HG02943 (cell line): ENCODE measurements around the gene CFAP54.

Experiments used
- ATAC-seq: cut with Tn5 transposase; IDR thresholded peaks from one replicate; pipeline ENCODE4 v1.9.1; 2021; ENCODE audit warnings: mild to moderate bottlenecking, low read depth, moderate library complexity; ENCODE audit not compliant: unreplicated experiment

The CFAP54 gene

GRCh38 chr12:96809522-96809921, 320.1 kb downstream of the CFAP54 start:
- ATAC-seq, result no peak

GRCh38 chr12:96810057-96810456, 320.7 kb downstream of the CFAP54 start:
- ATAC-seq, result no peak

GRCh38 chr12:96810477-96810876, 321.1 kb downstream of the CFAP54 start:
- ATAC-seq, result no peak

- ATAC-seq, result no peak
Measured at GRCh38 chr12:96811083-96811482, 321.7 kb downstream of the CFAP54 start.

GRCh38 chr12:96812153-96812552, 322.8 kb downstream of the CFAP54 start:
- no peak for ATAC-seq

GRCh38 chr12:96814200-96814599, 324.8 kb downstream of the CFAP54 start:
- no peak for ATAC-seq

- no peak for ATAC-seq
Measured at GRCh38 chr12:96821592-96821991, 332.2 kb downstream of the CFAP54 start.

GRCh38 chr12:96822641-96823040, 333.3 kb downstream of the CFAP54 start:
- no peak for ATAC-seq

GRCh38 chr12:96824074-96824837, 334.9 kb downstream of the CFAP54 start:
- no peak for ATAC-seq

- no peak for ATAC-seq
Measured at GRCh38 chr12:96824838-96825236, 335.5 kb downstream of the CFAP54 start.

- ATAC-seq, result no peak
Measured at GRCh38 chr12:96828169-96828789, 338.9 kb downstream of the CFAP54 start.

GRCh38 chr12:96829354-96829753, 340.0 kb downstream of the CFAP54 start:
- ATAC-seq, result no peak

- ATAC-seq, result no peak
Measured at GRCh38 chr12:96831346-96831745, 342.0 kb downstream of the CFAP54 start.

GRCh38 chr12:96846293-96846692, 356.9 kb downstream of the CFAP54 start:
- no peak for ATAC-seq

GRCh38 chr12:96850676-96851075, 361.3 kb downstream of the CFAP54 start:
- ATAC-seq, result no peak

- ATAC-seq, result no peak
Measured at GRCh38 chr12:96858162-96858561, 368.8 kb downstream of the CFAP54 start.

GRCh38 chr12:96861656-96862055, 372.3 kb downstream of the CFAP54 start:
- ATAC-seq, result no peak

- ATAC-seq, result no peak
Measured at GRCh38 chr12:96862326-96862725, 372.9 kb downstream of the CFAP54 start.

GRCh38 chr12:96864335-96864734, 375.0 kb downstream of the CFAP54 start:
- ATAC-seq, result no peak

GRCh38 chr12:96866801-96867590, 377.6 kb downstream of the CFAP54 start:
- no peak for ATAC-seq

GRCh38 chr12:96870946-96871345, 381.6 kb downstream of the CFAP54 start:
- ATAC-seq, result no peak
